CD8-positive, alpha-beta memory T cell (primary cell): ENCODE results near the gene RIPOR2. TPM values are rescaled to one million over a fixed set of nuclear protein-coding genes. Genes with fewer than 3 reads are reported as not detected.
A peak's percentile ranks its signal among the peaks of the same experiment; 100 is the strongest.
"Not testable (repeated sequence)": the region's sequence is repeated elsewhere in the genome, so short reads cannot be mapped to it uniquely, and the experiment has no call there.

Source experiments
- CTCF ChIA-PET: fragments of 350-600 bp; sonication (Branson Sonifier 250); formaldehyde crosslinking; loops from one replicate; lab custom pipeline; 2021; ENCODE audit warnings: antibody characterized with exemption; lab: Charles Lee
- POLR2A ChIA-PET: fragments of 350-600 bp; sonication (Branson Sonifier 250); formaldehyde crosslinking; loops from one replicate; lab custom pipeline; 2021; ENCODE audit warnings: antibody characterized with exemption; lab: Charles Lee
- DNase-seq, 5 donors: peaks; one replicate each; pipeline versions ENCODE4 v3.0.0 to v3.0.0-alpha.2; 2020 to 2022; ENCODE audit warnings: mixed read lengths in 1 of 5
- H3K27ac ChIP-seq: one replicate; pipeline ENCODE4 v1.7.0; 2013; ENCODE audit warnings: low read depth, mild to moderate bottlenecking, low read length, moderate library complexity
- H3K27me3 ChIP-seq: 2 replicates; pipeline ENCODE4 v1.7.0; 2013; ENCODE audit warnings: low read length, mild to moderate bottlenecking; ENCODE audit not compliant: insufficient read depth, poor library complexity, severe bottlenecking
- H3K36me3 ChIP-seq: 2 replicates; pipeline ENCODE4 v1.7.0; 2013; ENCODE audit warnings: mild to moderate bottlenecking, low read length, moderate library complexity; ENCODE audit not compliant: insufficient read depth
- H3K4me1 ChIP-seq: 2 replicates; pipeline ENCODE4 v1.7.0; 2013; ENCODE audit warnings: mild to moderate bottlenecking, low read length, moderate library complexity; ENCODE audit not compliant: insufficient read depth
- H3K4me3 ChIP-seq: 2 replicates; pipeline ENCODE4 v1.7.0; 2013; ENCODE audit warnings: mild to moderate bottlenecking, low read length
- H3K9me3 ChIP-seq: 2 replicates; pipeline ENCODE4 v1.7.0; 2013; ENCODE audit warnings: mild to moderate bottlenecking, low read length
- H3K27ac Mint-ChIP-seq, 8 donors: one replicate each; pipeline ENCODE4 v1.8.0; 2020 to 2021; ENCODE audit warnings: mixed read lengths in 8 of 8, mild to moderate bottlenecking in 6 of 8, inconsistent platforms in 3 of 8, moderate library complexity in 3 of 8
- H3K27me3 Mint-ChIP-seq, 2 donors: one replicate each; pipeline ENCODE4 v1.8.0; 2020 to 2021; ENCODE audit warnings: mixed read lengths in 2 of 2, mild to moderate bottlenecking in 1 of 2, moderate library complexity in 1 of 2
- H3K36me3 Mint-ChIP-seq, 3 donors: one replicate each; pipeline ENCODE4 v1.8.0; 2020 to 2021; ENCODE audit warnings: mixed read lengths in 3 of 3, inconsistent platforms in 1 of 3, mild to moderate bottlenecking in 1 of 3
- H3K4me1 Mint-ChIP-seq, 3 donors: one replicate each; pipeline ENCODE4 v1.8.0; 2020 to 2021; ENCODE audit warnings: mixed read lengths in 3 of 3, inconsistent platforms in 1 of 3, mild to moderate bottlenecking in 1 of 3
- H3K4me3 Mint-ChIP-seq, 7 donors: one replicate each; pipeline ENCODE4 v1.8.0; 2020 to 2021; ENCODE audit warnings: mixed read lengths in 7 of 7, mild to moderate bottlenecking in 6 of 7, moderate library complexity in 4 of 7, inconsistent platforms in 2 of 7
- H3K9me3 Mint-ChIP-seq, 5 donors: one replicate each; pipeline ENCODE4 v1.8.0; 2020 to 2022; ENCODE audit warnings: mixed read lengths in 5 of 5, mild to moderate bottlenecking in 3 of 5, moderate library complexity in 2 of 5, inconsistent platforms in 1 of 5
- polyA plus RNA-seq: library from polyadenylated mRNA; unstranded; fragments of 300-500 nt; fragmentation: Illumina TruSeq; gene quantifications from one replicate; pipeline ENCODE4 v1.2.3, GENCODE V29; 2021
- total RNA-seq, 2 experiments: library from RNA; stranded (reverse); gene quantifications; one replicate each; pipeline ENCODE4 v1.2.3, GENCODE V29; 2021

Gene RIPOR2
- total and polyA plus RNA-seq, 3 experiments from 2014 or later, result 54.4 to 427 (median 58.2) TPM

- no peaks in the 10 kb centered on the region for H3K36me3 Mint-ChIP-seq
- no peak overlapping the region for H3K4me3 Mint-ChIP-seq
- ChIA-PET CTCF (interaction anchor here (0.6 to 1.3 kb wide), 2 partner anchors 17 to 176 kb away, joined by 3 read pairs; no protein-coding TSS in a partner anchor), POLR2A (no interaction called here)
- H3K27me3 Mint-ChIP-seq, result no peaks in the 10 kb centered on the region
- DNase-seq, result no peak
- no peaks in the 10 kb centered on the region for H3K4me1 ChIP-seq
- H3K27ac Mint-ChIP-seq, result peak overlapping the region in 1 of 8 donors; percentile 27
- no peaks in the 10 kb centered on the region for H3K9me3 ChIP-seq
- peaks cover 0 to 1% (median 0%) of the 10 kb centered on the region in 3 donors for H3K4me1 Mint-ChIP-seq
- no peaks in the 10 kb centered on the region for H3K9me3 Mint-ChIP-seq
- no peak overlapping the region for H3K4me3 ChIP-seq
- H3K27ac ChIP-seq, result no peak overlapping the region
- no peaks in the 10 kb centered on the region for H3K36me3 ChIP-seq
- no peaks in the 10 kb centered on the region for H3K27me3 ChIP-seq
Measured at GRCh38 chr6:24760210-24760609, 175.6 kb downstream of the RIPOR2 start.

DNA sequence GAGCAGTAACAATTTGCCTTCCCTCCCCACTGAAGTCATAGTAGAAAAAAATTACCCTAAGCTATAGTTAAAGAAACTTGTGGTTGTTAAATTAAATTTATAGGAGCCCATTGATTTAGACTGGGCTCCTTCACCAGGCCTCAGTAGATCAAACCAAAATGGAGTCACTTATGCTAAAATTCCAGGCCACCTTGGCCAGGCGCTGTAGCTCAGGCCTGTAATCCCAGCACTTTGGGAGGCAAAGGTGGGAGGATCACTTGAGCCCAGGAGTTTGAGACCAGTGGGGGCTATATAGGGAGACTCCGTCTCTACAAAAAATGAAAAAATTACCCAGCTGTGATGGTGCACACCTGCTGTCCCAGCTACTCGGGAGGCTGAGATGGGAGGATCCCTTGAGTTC is 176.0 kb downstream of the RIPOR2 start:
- ChIA-PET CTCF (interaction anchor here (0.6 kb wide), 1 partner anchor 176 kb away, joined by 3 read pairs; no protein-coding TSS in a partner anchor), POLR2A (no interaction called here)
- DNase-seq, result no peak
- no peak overlapping the region for H3K4me3 Mint-ChIP-seq
- H3K9me3 Mint-ChIP-seq, result no peaks in the 10 kb centered on the region
- no peaks in the 10 kb centered on the region for H3K27me3 Mint-ChIP-seq
- H3K9me3 ChIP-seq, result no peaks in the 10 kb centered on the region
- no peak overlapping the region for H3K4me3 ChIP-seq
- H3K27ac ChIP-seq, result no peak overlapping the region
- H3K4me1 Mint-ChIP-seq, result no peaks in the 10 kb centered on the region
- no peaks in the 10 kb centered on the region for H3K36me3 Mint-ChIP-seq
- no peaks in the 10 kb centered on the region for H3K36me3 ChIP-seq
- H3K27me3 ChIP-seq, result no peaks in the 10 kb centered on the region
- H3K4me1 ChIP-seq, result no peaks in the 10 kb centered on the region
- peak overlapping the region in 1 of 8 donors; percentile 27 for H3K27ac Mint-ChIP-seq

DNA sequence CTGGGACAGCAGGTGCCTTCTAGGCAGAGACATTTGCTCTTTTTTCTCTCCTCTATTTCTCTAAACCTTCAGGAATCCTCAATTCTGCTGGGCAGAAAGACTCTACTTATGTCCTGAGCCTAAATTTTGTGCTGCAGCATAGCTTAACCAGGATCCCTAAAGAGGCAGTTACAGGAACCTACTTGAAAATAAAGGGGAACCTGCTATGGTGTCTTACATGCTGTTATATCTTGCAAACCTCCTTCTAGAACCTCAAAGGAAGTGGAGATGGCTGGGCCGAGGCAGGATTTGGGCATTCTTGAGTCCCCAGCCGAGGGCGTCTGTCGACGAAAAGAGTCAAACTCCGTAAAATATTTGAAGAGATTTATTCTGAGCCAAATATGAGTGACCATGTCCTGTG is 178.1 kb downstream of the RIPOR2 start:
- Mint-ChIP-seq H3K4me3 (no peak overlapping the region), H3K4me1 (no peaks in the 10 kb centered on the region), H3K36me3 (peaks cover 0 to 8% (median 0%) of the 10 kb centered on the region in 3 donors), H3K27ac (no peak overlapping the region), H3K27me3 (peaks cover 0 to under 1% of the 10 kb centered on the region in 2 donors), H3K9me3 (peaks cover 0 to 4% (median 0%) of the 10 kb centered on the region in 5 donors)
- POLR2A ChIA-PET, result no interaction called here
- H3K9me3 ChIP-seq, result no peaks in the 10 kb centered on the region
- CTCF ChIA-PET, result no interaction called here
- no peak for DNase-seq
- H3K27me3 ChIP-seq, result no peaks in the 10 kb centered on the region
- no peaks in the 10 kb centered on the region for H3K4me1 ChIP-seq
- H3K36me3 ChIP-seq, result no peaks in the 10 kb centered on the region
- H3K4me3 ChIP-seq, result no peak overlapping the region
- no peak overlapping the region for H3K27ac ChIP-seq

- H3K27ac ChIP-seq, result no peak overlapping the region
- H3K36me3 ChIP-seq, result no peaks in the 10 kb centered on the region
- Mint-ChIP-seq H3K4me3 (no peak overlapping the region), H3K36me3 (peaks cover 0 to 8% (median 0%) of the 10 kb centered on the region in 3 donors), H3K4me1 (no peaks in the 10 kb centered on the region), H3K9me3 (peaks cover 0 to 4% (median 0%) of the 10 kb centered on the region in 5 donors), H3K27me3 (peaks cover 0 to 3% of the 10 kb centered on the region in 2 donors), H3K27ac (no peak overlapping the region)
- H3K9me3 ChIP-seq, result no peaks in the 10 kb centered on the region
- no peak overlapping the region for H3K4me3 ChIP-seq
- no peak for DNase-seq
- H3K27me3 ChIP-seq, result no peaks in the 10 kb centered on the region
- ChIA-PET CTCF (interaction anchor here (1.1 kb wide), 1 partner anchor 74 kb away, joined by 3 read pairs; no protein-coding TSS in a partner anchor), POLR2A (no interaction called here)
- H3K4me1 ChIP-seq, result no peaks in the 10 kb centered on the region
Measured at GRCh38 chr6:24755279-24755678, 180.5 kb downstream of the RIPOR2 start.

- H3K27ac Mint-ChIP-seq, POLR2A ChIA-PET, H3K9me3 Mint-ChIP-seq, DNase-seq, H3K4me1 Mint-ChIP-seq, H3K4me3 ChIP-seq, H3K36me3 Mint-ChIP-seq, H3K27me3 Mint-ChIP-seq, H3K27ac ChIP-seq, H3K4me1 ChIP-seq, H3K36me3 ChIP-seq, H3K9me3 ChIP-seq, H3K4me3 Mint-ChIP-seq, H3K27me3 ChIP-seq: not testable (repeated sequence)
- CTCF ChIA-PET, result interaction anchor here (1.1 kb wide), 1 partner anchor 75 kb away, joined by 3 read pairs; no protein-coding TSS in a partner anchor
Measured at GRCh38 chr6:24754378-24754777, 181.4 kb downstream of the RIPOR2 start.

Other genes with a start within 250 kb of the RIPOR2 start
- 10 to 100 TPM; 95.1 to 95.6 TPM for gene C6orf62, start 216.8 kb downstream of the RIPOR2 start, total RNA-seq
- gene C6orf62, start 216.8 kb downstream of the RIPOR2 start, polyA plus RNA-seq, result 120 TPM
- 10 to 100 TPM; 65.8 to 67.0 TPM for gene GMNN, start 161.0 kb downstream of the RIPOR2 start, total RNA-seq
- 6.8 TPM for gene GMNN, start 161.0 kb downstream of the RIPOR2 start, polyA plus RNA-seq
- under 1 TPM in 1 of 2 experiments, not detected in 1; 0.55 TPM for gene ARMH2, start 137.0 kb downstream of the RIPOR2 start, total RNA-seq
- 0.78 TPM for gene ARMH2, start 137.0 kb downstream of the RIPOR2 start, polyA plus RNA-seq